Fibroblast of skin of left quadriceps (primary cell): ENCODE results near the gene ATOH8.

Experiments used
- DNase-seq, 2 experiments: peaks; one replicate each; pipeline ENCODE4 v3.0.0-alpha.2; 2013; ENCODE audit warnings: low read depth in 2 of 2

ATOH8 gene

DNA sequence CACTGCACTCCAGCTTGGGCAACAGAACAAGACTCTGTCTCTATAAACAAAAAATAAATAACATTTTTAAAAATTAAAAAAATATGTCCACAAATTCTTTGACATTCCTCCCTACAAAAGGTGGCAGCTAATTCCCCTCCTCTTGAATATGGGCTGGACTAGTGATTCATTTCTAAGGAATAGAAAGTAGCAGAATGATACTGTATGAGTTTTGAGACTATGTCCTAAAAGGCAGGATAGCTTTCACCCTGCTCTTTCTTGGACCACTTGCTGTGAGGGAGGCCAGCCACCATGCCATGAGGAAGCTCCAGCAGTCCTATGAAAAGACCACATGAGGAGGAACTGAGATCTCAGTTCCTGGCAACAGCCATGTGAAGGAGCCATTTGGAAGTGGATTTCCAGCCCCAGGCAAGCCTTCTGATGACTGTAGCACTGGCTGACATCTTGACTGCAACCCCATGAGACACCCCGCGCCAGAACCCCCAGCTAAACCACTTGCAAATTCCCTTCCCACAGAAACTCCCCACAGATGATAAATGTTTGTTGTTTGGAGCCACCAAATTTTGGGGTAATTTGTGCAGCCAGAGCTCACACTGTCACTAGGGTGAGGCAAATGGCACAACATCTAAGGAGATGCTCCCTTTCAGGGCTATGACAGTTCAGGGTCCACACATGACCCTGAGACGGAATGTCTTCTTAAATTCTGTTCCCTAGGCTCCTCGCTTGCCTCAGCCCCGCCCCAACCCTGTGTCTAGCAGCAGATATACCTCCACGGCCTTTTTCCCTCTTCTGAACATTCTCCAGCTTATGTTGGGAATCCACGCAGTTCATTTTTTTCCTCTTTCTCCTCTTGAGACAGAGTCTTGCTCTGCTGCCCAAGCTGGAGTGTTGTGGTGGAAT is 17.1 kb upstream of the ATOH8 start:
- no peak for DNase-seq

- peak; percentile 65 for DNase-seq
Observed at GRCh38 chr2:85737481-85737880, 16.3 kb upstream of the ATOH8 start.

GRCh38 chr2:85737961-85738360 is 15.8 kb upstream of the ATOH8 start:
- DNase-seq = no peak

GRCh38 chr2:85740193-85740592 is 13.6 kb upstream of the ATOH8 start:
- no peak for DNase-seq

DNA sequence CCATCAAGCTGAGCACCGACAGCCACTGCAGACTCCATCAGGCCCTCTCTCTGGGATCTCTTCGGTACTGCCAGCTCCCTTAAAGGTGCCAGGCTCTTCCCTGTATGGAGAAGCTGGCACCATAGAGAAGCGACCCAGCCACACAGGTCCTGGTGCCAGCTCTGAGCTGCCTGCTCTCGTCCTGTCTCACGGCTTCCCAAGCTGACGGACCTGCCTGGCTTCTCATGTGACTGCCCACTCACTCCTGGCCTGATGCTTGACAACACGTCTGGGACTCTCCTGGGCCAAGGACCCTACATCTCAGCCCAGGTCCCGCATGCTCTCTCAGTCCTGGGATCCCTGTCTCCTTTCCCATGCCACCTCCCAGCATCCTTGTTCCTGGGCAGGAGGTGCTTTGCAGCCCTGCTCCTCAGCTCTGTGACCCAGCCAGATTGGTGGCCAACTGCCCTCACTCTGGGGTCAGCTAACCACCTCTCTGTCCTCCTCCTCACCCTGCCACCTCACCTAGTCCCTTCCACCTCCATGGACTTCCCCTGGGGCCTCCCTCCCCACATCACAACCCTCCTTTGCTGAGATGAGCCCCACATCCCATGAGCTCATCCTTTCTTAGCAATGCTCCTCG is 12.5 kb upstream of the ATOH8 start:
- DNase-seq = no peak

- peak; percentile 77 to 80 for DNase-seq
Observed at GRCh38 chr2:85741833-85742455, 11.8 kb upstream of the ATOH8 start.

- DNase-seq = no peak
Observed at GRCh38 chr2:85743304-85743978, 10.3 kb upstream of the ATOH8 start.

- no peak for DNase-seq
Observed at GRCh38 chr2:85744055-85744454, 9.7 kb upstream of the ATOH8 start.

DNA sequence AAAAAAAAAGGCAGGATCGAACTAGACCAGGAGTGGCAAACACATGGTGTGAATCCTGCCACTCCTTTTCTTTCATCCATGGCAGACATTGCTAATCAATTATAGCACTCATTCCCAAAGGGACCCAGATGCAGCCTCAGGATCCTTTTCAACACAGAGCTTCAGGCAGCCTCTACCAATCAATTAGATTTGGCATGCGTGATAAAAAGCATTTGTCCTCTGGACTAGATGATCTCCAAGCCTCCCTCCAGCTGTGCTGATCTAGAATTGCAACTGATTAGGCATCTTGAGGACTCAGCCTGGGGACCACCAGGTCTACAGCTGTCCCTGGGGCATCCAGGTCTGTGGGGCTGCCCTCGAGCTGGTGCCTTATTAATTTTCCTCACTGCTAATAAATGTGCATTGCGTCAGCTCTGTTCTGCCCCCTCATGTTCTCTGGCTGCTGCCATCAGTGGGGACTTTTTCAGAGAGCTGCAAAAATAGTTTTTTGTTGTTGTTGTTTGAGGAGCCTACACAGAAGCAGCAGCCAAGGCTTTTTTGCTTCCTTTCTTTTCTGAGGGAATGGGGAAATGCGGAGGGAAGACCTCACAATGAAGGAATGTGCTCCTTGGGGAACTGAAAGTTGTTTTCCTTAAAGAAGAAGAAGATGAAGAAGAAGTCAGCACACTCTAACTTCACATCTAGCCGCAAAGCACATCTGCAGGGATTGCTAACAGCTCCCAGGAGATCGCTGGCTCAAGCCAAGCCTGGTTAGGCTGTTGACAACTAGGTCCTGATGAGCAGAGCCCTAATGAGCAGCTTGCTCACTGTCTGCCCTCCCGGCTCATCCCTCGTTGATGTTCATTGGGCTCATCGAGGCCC is 8.8 kb upstream of the ATOH8 start:
- DNase-seq = peak; percentile 97

- no peak for DNase-seq
Observed at GRCh38 chr2:85745619-85746018, 8.2 kb upstream of the ATOH8 start.

DNA sequence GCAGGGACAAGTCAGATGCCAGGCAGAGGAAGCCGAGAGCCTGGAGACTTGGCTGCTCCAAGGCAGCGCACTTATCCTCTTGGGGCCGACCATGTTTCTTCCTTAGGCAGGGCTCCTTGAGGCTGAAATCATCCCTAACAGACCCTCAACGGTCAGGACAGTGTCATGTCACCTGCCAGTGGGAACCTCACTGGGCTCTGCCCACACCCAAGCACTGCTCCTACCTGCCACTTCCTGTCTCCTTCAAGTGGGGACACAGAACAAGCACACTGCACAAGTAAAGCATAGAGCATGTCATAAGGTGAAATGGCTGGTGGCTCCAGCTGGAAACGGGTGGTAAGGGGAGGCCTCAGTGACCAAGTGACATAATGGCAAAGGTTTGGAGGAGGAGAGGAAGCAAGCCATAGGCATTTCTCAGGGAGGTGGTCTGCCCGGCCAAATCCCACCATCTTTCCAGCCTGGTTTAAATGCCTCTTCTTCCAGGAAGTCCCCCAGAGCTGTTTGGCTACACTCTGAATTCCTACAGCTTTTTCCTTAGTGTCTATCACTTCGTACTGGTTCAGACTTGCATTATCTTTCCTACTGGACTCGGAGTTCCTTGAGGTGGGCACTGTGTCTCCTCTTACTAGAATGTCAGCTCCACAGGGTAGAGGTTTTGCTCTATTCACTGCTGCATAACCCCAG is 7.3 kb upstream of the ATOH8 start:
- no peak for DNase-seq

DNA sequence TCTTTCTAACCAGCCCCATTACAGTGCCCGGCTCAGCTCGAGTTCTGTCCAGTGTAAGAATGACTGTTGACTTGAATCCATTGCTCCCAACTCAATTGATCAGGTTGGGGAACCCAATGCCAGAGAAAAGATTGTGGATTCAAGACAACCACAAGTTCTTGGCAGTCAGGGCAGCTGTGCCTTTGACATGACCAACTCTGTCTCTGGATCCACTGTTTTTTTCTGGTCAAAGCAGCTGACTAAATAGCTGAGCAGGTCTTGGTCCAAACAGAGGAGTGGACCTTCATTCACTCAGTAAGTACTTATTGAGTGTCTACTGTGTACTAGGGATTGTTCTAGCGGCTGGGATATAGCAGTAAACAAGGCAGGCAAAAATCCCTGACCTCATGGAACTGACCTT is 6.3 kb upstream of the ATOH8 start:
- no peak for DNase-seq

DNA sequence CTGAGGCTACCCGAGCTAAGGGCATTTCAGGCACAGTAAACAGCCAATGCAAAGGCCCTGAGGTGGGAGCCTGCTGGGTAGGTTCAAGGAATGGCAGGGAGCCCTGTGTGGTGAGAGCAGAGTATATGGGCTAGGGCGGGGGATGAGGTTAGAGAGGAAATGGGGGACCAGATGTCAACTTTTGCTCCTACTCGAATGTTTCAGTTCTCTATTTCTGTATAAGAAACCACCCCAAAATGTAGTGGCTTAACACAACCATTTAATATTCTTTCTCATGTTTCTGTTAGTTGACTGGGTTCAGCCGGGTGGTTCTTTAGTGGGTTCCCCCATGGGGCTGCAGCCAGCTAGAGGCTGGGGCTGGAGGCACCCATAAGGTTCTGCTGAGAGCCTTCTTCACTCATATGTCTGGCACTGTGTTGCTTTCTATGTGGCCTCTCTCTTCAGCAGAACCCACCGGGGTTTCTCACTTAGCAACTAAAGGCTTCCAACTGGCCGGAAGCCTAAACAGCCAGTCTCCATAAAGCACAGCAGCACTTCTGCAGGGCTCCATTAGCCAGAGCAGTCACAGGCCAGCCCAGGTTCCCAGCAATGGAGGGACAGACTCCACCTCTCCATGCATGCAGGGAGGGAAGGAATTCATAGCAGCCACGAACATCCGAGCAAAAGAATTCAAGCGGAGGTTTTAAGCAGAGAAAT is 5.6 kb upstream of the ATOH8 start:
- DNase-seq = no peak

GRCh38 chr2:85748985-85749875 is 4.6 kb upstream of the ATOH8 start:
- no peak for DNase-seq

- no peak for DNase-seq
Observed at GRCh38 chr2:85750587-85751575, 2.9 kb upstream of the ATOH8 start.

GRCh38 chr2:85751627-85752026 is 2.2 kb upstream of the ATOH8 start:
- no peak for DNase-seq

GRCh38 chr2:85753035-85753524 is 711 bp upstream of the ATOH8 start:
- no peak for DNase-seq
